ENCODE data around the gene SLC2A4.

SLC2A4 gene

GRCh38 chr17:7280519-7281073 is 922 bp upstream of the SLC2A4 start:
- DNase-seq: peak; percentile 88

DNA sequence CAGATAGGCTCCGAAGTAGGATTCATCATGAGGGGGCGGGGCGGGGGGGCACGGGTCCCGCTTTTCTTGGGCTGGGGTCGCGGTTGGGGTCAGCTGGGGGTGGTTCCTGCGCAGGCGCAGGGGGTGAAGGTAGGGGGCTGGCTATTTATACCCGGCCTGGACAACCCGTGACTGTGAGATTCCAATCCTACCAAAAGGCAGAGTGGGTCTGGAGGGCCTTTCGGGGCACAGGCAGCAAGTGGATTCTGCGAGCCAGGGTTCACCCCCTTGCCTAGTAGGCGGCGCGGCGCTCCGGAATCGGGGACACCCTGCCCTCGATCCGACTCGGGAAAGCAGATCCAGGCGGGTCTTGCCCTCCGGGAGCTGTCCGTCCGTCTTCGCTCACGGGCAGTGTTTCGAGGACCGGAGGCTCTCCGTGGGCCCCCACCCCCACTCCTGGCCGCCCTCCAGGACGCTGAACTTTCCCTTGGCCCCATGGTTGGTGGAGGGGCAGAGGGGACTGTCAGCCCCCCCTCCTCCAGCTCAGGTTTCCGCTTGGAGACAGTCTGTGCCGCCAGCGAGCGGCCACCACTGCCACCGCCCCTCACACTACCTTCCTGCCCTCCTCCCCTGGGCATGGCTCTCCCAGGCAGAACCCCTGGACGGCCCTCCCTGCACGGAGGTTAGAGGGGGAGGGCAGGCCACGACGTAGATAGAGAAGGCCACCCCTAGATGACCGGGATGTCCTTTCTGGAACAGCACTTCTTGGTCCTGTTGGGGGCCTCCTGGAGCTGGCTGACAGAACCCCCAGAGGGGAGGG is 634 bp downstream of the SLC2A4 start:
- DNase-seq: no peak

GRCh38 chr17:7282752-7283321 is 1.3 kb downstream of the SLC2A4 start:
- DNase-seq: no peak

- no peak for DNase-seq
Observed at GRCh38 chr17:7283471-7284216, 2.1 kb downstream of the SLC2A4 start.

GRCh38 chr17:7284911-7285310 is 3.4 kb downstream of the SLC2A4 start:
- no peak for DNase-seq

- no peak for DNase-seq
Observed at GRCh38 chr17:7285679-7286078, 4.2 kb downstream of the SLC2A4 start.

DNA sequence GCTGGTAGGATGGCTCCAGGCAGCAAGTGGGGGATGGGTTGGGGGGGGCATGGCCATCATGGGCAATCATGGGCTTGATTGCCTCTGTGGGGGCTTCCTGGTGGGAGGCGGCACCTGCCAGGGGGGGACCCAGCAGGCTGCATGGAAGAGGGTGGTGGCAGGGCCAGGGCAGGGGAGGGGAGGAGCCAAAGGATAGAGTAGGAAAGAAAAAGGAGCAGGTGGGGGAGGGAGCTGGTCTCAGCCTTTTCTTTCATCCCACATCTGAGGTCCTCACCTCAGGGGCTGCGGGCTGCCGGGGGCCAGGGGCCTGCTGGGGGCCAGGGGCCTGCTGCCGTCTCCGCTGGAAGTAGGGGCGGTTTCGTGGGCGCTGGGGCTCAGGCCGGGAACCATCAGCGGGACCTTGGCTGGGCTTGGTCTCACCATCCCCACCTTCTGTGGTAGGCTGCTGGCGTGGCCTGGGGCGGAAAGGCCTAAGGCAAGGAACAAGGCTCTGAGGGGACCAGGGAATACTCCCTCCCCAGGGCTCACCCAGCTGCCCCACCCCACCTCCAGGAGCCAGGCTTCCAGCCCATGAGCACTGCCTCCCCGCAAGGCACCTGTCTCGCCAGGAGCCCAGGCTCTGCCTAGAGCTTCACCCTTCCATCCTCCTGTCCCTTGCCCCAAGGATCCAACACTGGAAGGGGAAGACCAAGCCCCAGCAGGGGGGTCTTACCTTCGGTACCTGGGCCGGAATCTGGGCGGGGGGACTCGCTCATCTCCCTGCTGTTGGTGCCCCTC is 7.9 kb downstream of the SLC2A4 start:
- DNase-seq: no peak

DNA sequence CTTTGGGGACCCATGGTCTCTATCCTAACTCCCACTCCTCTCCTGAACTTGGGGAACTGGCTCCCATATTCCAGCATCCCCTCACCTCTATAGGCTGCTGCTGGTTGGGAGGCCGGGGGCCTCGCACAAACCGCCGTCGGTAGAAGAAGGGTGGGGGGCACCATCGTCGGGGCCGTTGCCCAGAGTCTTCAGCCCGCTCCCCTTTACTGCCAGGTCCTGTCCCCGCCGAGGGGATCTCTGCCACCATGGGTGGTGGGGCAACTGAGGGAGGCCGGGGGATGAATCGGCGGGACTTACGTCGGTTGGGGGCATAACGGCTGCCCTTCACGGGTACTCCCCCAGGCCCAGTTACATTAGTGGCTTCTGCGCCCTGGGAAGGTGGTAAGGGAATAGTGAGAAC is 8.6 kb downstream of the SLC2A4 start:
- DNase-seq: no peak

GRCh38 chr17:7290685-7291084 is 9.2 kb downstream of the SLC2A4 start:
- no peak for DNase-seq

DNA sequence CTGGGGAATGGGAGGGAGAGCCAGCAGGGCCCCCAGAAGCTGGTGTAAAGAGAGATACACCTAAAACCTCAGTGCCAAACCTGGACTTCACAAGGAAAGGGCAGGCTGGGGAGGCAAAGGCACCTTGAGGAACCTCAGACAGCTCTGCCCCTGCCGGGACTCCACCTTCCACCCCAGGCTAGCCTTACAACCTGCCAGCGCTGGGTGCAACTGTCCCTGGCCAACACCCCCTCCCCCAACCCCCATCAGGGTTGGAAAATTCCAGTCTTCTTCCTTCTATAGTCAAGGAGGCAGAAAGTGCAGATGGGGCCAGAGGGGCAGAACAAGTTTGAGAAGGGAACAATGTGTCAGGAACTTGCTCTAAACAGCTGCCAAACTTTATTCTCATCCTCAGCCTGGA is 10.7 kb downstream of the SLC2A4 start:
- no peak for DNase-seq

GRCh38 chr17:7292729-7293128 is 11.2 kb downstream of the SLC2A4 start:
- no peak for DNase-seq

DNA sequence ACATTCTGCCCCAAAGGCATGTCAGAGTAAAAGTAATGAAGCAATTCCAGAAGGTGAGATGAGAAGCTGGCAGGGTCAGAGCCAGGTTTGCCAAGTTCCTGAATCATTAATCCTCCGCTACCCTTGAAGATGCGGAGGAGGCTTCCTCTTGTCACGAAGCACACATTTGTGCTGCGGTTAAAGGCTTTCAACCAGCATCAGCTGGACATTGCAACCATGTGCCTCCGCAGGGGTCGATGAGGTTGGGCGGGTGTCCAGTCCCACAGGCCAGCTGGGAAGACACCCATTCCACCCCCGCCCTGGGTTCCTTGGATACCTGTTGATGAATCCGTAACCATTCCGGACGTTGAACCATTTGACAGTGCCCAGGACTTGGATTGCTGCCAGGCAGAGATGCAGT is 11.6 kb downstream of the SLC2A4 start:
- DNase-seq: no peak

GRCh38 chr17:7293816-7294613 is 12.5 kb downstream of the SLC2A4 start:
- DNase-seq: no peak

DNA sequence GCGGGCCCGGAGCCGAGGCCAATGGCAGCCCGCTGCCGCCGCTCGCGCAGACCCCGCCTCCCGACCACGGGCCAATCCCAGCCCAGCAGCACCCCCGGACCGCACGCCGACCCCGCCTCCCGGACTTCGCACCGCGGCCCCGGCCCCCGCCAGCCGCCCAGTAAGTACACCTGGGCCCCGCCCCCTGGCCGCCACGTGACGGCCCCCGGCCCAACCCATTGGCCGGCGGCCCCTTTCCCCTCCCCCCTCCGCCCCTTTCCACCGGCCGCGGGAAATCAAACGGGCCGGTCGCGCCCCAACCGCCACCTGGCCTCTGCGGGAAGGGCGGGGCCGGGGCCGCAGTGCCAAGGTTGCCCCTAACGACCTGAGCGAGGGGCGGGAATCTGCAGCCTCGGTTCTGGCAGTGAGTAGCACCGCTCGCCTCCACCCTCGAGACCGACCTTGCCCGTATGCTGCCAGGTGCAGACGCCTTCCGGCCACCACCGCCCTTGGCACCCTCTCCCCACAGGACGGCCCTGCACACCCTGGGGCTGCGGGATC is 13.2 kb downstream of the SLC2A4 start, which contains the start of gene YBX2:
Gene YBX2 (minus strand): TSS at position 26 of the 540 bp plus-strand sequence. CDS start 139 bp downstream, outside the sequence.
- DNase-seq: peak; percentile 85

DNA sequence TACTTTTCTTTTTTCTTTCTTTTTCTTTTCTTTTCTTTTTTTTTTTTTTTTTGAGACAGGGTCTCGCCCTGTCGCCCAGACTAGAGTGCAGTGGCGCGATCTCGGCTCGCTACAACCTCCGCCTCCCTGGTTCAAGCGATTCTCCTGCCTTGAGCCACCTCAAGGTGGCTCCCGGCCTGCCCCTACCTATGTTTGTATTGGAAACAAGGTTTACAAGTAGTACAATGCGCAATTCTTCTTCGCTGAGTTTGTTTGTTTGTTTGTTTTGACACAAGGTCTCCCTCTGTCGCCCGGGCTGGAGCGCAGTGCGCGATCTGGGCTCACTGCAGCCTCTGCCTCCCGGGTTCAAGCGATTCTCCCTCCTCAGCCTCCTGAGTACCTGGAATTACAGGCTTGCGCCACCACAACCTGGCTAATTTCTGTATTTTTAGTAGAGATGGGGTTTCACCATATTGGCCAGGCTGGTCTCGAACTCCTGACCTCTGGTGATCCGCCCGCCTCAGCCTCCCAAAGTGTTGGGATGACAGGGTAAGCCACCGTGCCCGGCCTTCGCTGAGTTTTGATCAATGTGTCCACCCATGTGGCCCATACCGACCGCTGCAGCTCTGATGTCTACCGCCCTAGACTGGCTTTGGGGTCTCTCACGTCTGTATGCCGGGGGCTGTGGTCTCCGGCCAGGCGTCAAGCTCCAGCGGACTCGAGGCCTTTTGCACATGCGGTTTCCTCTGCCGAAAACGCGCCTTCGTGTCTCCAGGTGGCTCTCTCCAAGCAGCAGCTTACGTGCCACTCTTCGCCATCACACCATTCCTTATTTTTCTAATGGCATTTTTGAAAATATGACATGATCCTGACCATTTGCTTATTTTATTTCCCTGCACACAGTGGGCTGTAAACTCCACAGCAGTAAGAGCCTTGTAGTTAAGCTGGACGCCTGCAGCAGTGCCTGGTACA is 14.0 kb downstream of the SLC2A4 start:
- DNase-seq: no peak

GRCh38 chr17:7296189-7296861 is 14.8 kb downstream of the SLC2A4 start:
- peak; percentile 71 for DNase-seq

- no peak for DNase-seq
Observed at GRCh38 chr17:7304179-7304578, 22.7 kb downstream of the SLC2A4 start.

- DNase-seq: peak; percentile 100
Observed at GRCh38 chr17:7306911-7307685, 25.6 kb downstream of the SLC2A4 start, which contains the start of gene EIF5A. EIF5A (plus strand) TSS chr17:7307628; CDS start chr17:7309636, 2,008 bp downstream.
